OCI-LY7 (cell line): Measurements from ENCODE around the gene ZNF469. TPM values are rescaled to one million over a fixed set of nuclear protein-coding genes. Genes with fewer than 3 reads are reported as not detected.

ENCODE experiments used
- BruUV-seq: library from RNA; stranded (reverse); fragments of 400-500 nt; replicated peaks from 2 replicates; lab custom pipeline; 2021; lab: Mats Ljungman, UMichigan
- CTCF ChIA-PET: fragments of 300-600 bp; sonication (Branson Sonifier 250); formaldehyde crosslinking; loops from one replicate; lab custom pipeline; 2022; ENCODE audit warnings: antibody characterized with exemption; ENCODE audit not compliant: unreplicated experiment; lab: Charles Lee
- POLR2A ChIA-PET: fragments of 300-600 bp; sonication (Branson Sonifier 250); formaldehyde crosslinking; loops from one replicate; lab custom pipeline; 2022; ENCODE audit warnings: antibody characterized with exemption; lab: Charles Lee
- DNase-seq: peaks from one replicate; pipeline ENCODE4 v3.0.0-alpha.2; 2015; ENCODE audit warnings: low spot score
- H2AFZ ChIP-seq: fragments of 200-600 bp; sonication (generic), shearing (Covaris generic); 2 replicates; pipeline ENCODE4 v1.6.1; 2014; ENCODE audit warnings: mild to moderate bottlenecking, antibody characterized with exemption, low read length, moderate library complexity
- H3K27ac ChIP-seq: fragments of 200-600 bp; sonication (generic); 2 replicates; pipeline ENCODE4 v1.5.1; 2014; ENCODE audit warnings: mixed run types, low read depth, mild to moderate bottlenecking, moderate library complexity, low read length, inconsistent platforms; ENCODE audit not compliant: poor library complexity, severe bottlenecking
- H3K36me3 ChIP-seq: fragments of 200-600 bp; sonication (generic); 2 replicates; pipeline ENCODE4 v1.6.1; 2014; ENCODE audit warnings: mild to moderate bottlenecking, antibody characterized with exemption, low read length, moderate library complexity, mixed read lengths; ENCODE audit not compliant: insufficient read depth
- H3K4me1 ChIP-seq: fragments of 200-600 bp; sonication (generic); 2 replicates; pipeline ENCODE4 v1.5.1; 2014; ENCODE audit warnings: mild to moderate bottlenecking, low read length; ENCODE audit not compliant: insufficient read depth, poor library complexity, severe bottlenecking
- H3K4me2 ChIP-seq: fragments of 200-600 bp; sonication (generic); 2 replicates; pipeline ENCODE4 v1.6.1; 2014; ENCODE audit warnings: mild to moderate bottlenecking, low read length
- H3K4me3 ChIP-seq: fragments of 200-600 bp; sonication (generic); 2 replicates; pipeline ENCODE4 v1.5.1; 2014; ENCODE audit warnings: mild to moderate bottlenecking, low read depth, low read length; ENCODE audit not compliant: poor library complexity, severe bottlenecking
- H3K79me2 ChIP-seq: fragments of 200-600 bp; sonication (generic); 2 replicates; pipeline ENCODE4 v1.6.1; 2016; ENCODE audit warnings: low read depth, mild to moderate bottlenecking, low read length, moderate library complexity, mixed read lengths; ENCODE audit not compliant: insufficient read depth
- H3K9me2 ChIP-seq: fragments of 200-600 bp; sonication (generic); 2 replicates; pipeline ENCODE4 v1.6.1; 2016; ENCODE audit warnings: mild to moderate bottlenecking, low read length, mixed read lengths; ENCODE audit not compliant: insufficient read depth
- H3K9me3 ChIP-seq: fragments of 200-600 bp; sonication (generic); 2 replicates; pipeline ENCODE4 v1.6.1; 2014; ENCODE audit warnings: mild to moderate bottlenecking, mixed run types, low read length, mixed read lengths
- H4K20me1 ChIP-seq: fragments of 200-600 bp; sonication (generic); 2 replicates; pipeline ENCODE4 v1.6.1; 2014; ENCODE audit warnings: mild to moderate bottlenecking, antibody characterized with exemption, low read length, moderate library complexity, mixed read lengths; ENCODE audit not compliant: insufficient read depth
- CTCF ChIP-seq: fragments of 200-600 bp; sonication (generic); conservative IDR thresholded peaks from 2 replicates; pipeline ENCODE4 v1.5.1; 2014; ENCODE audit warnings: mild to moderate bottlenecking, antibody characterized with exemption, low read length, moderate library complexity, mixed read lengths
- EZH2phosphoT487 ChIP-seq: fragments of 200-600 bp; sonication (generic); IDR thresholded peaks from 2 replicates; pipeline ENCODE4 v1.6.1; 2018; ENCODE audit warnings: low read depth, borderline replicate concordance, mild to moderate bottlenecking, mixed run types, antibody characterized with exemption, low read length, moderate library complexity, mixed read lengths
- intact Hi-C: fragments of 100-400 bp; cut with micrococcal nuclease; formaldehyde crosslinking; loops from one replicate; pipeline ENCODE4 v1.10.0; 2022; ENCODE audit not compliant: unreplicated experiment
- total RNA-seq, 2 experiments: library from RNA; depleted of rRNA in 1 of 2; stranded (reverse); fragments of >200 nt in 1 of 2; shearing (Covaris generic) in 1 of 2; gene quantifications; 2 replicates each; pipeline ENCODE4 v1.2.3, GENCODE V29; 2014 to 2022

The ZNF469 gene
- total RNA-seq, 2 experiments from 2014 or later: under 0.01 TPM; not detected in 1

GRCh38 chr16:88352261-88353200, 30.2 kb upstream of the ZNF469 start:
- ChIA-PET CTCF (no interaction called here), POLR2A (no interaction called here)
- no TSS peak for BruUV-seq
- Histone ChIP-seq H3K4me2 (no peak overlapping the region), H3K4me1 (peaks cover 10% of the 10 kb centered on the region), H3K9me2 (no peaks in the 10 kb centered on the region), H3K36me3 (no peaks in the 10 kb centered on the region), H3K9me3 (no peaks in the 10 kb centered on the region), H3K27ac (no peak overlapping the region), H4K20me1 (no peaks in the 10 kb centered on the region), H3K79me2 (no peaks in the 10 kb centered on the region), H3K4me3 (no peak overlapping the region), H2AFZ (no peak overlapping the region)
- no peak for DNase-seq
- intact Hi-C loops: no loop called here
- TF ChIP-seq EZH2phosphoT487 (no peak), CTCF (no peak)

- H3K79me2 ChIP-seq: no peaks in the 10 kb centered on the region
- POLR2A ChIA-PET: no interaction called here
- H4K20me1 ChIP-seq: no peaks in the 10 kb centered on the region
- H3K4me1 ChIP-seq: peaks cover 3% of the 10 kb centered on the region
- H2AFZ ChIP-seq: no peak overlapping the region
- no peak for DNase-seq
- TF ChIP-seq CTCF (no peak), EZH2phosphoT487 (no peak)
- intact Hi-C loops: no loop called here
- H3K9me2 ChIP-seq: no peaks in the 10 kb centered on the region
- no peaks in the 10 kb centered on the region for H3K36me3 ChIP-seq
- H3K4me3 ChIP-seq: no peak overlapping the region
- H3K4me2 ChIP-seq: no peak overlapping the region
- no peak overlapping the region for H3K27ac ChIP-seq
- CTCF ChIA-PET: no interaction called here
- no peaks in the 10 kb centered on the region for H3K9me3 ChIP-seq
- BruUV-seq: no TSS peak
These were observed 29.5 kb upstream of the ZNF469 start for GRCh38 chr16:88353232-88353631.

GRCh38 chr16:88353691-88354090, 29.1 kb upstream of the ZNF469 start:
- Histone ChIP-seq H3K36me3 (no peaks in the 10 kb centered on the region), H3K4me2 (no peak overlapping the region), H3K4me1 (peaks cover 2% of the 10 kb centered on the region), H3K9me2 (no peaks in the 10 kb centered on the region), H2AFZ (no peak overlapping the region), H3K4me3 (no peak overlapping the region), H3K27ac (no peak overlapping the region), H3K9me3 (no peaks in the 10 kb centered on the region), H4K20me1 (no peaks in the 10 kb centered on the region), H3K79me2 (no peaks in the 10 kb centered on the region)
- TF ChIP-seq CTCF (no peak), EZH2phosphoT487 (no peak)
- DNase-seq: no peak
- ChIA-PET POLR2A (no interaction called here), CTCF (no interaction called here)
- no TSS peak for BruUV-seq
- intact Hi-C loops: no loop called here
